GM12878 (cell line): ENCODE data around the gene ARHGEF33. TPM values are rescaled to one million over a fixed set of nuclear protein-coding genes. Genes with fewer than 3 reads are reported as not detected.

Experiments
- ATAC-seq: fragments of 200-7000 bp; cut with Tn5 transposase; 3 replicates; pipeline ENCODE4 v1.9.1; 2020; ENCODE audit warnings: mild to moderate bottlenecking, moderate library complexity
- BruUV-seq: library from RNA; stranded (reverse); fragments of 400-500 nt; replicated peaks from 2 replicates; lab custom pipeline; 2021; lab: Mats Ljungman, UMichigan
- CTCF ChIA-PET: fragments of 300-600 bp; sonication (Branson Sonifier 250); formaldehyde crosslinking; extraction: SDS; loops from one replicate; lab custom pipeline; 2021; ENCODE audit warnings: inconsistent platforms; lab: Yijun Ruan, JAX
- POLR2A ChIA-PET: fragments of 350-600 bp; formaldehyde crosslinking; extraction: SDS; loops from one replicate; lab custom pipeline; 2021; ENCODE audit warnings: inconsistent platforms; lab: Charles Lee
- RAD21 ChIA-PET: fragments of 300-600 bp; sonication (Branson Sonifier 250); formaldehyde crosslinking; loops from one replicate; lab custom pipeline; 2023; ENCODE audit warnings: antibody characterized with exemption; ENCODE audit not compliant: unreplicated experiment; lab: Charles Lee
- SMC1A ChIA-PET: fragments of 300-600 bp; sonication (Branson Sonifier 250); formaldehyde crosslinking; loops from one replicate; lab custom pipeline; 2023; ENCODE audit not compliant: unreplicated experiment, uncharacterized antibody; lab: Charles Lee
- DNase-seq: peaks from one replicate; pipeline ENCODE4 v3.0.0-alpha.2; 2011; ENCODE audit warnings: low read depth, low spot score
- FAIRE-seq: peaks from 3 replicates; lab custom pipeline; 2011; peaks lifted over from hg19 to GRCh38; lab: Jason Lieb, UNC
- H2AFZ ChIP-seq: 2 replicates; pipeline ENCODE4 v1.6.0; 2011; ENCODE audit warnings: low read depth, low read length, control low read depth; ENCODE audit not compliant: control insufficient read depth
- H3K27ac ChIP-seq: 2 replicates; pipeline ENCODE4 v1.5.1; 2011; ENCODE audit warnings: control low read depth; ENCODE audit not compliant: control insufficient read depth, insufficient read depth
- H3K27me3 ChIP-seq, 2 experiments: replicated peaks in 1 of 2; 2 replicates each; pipeline versions ENCODE4 v1.6.0 to v1.6.1; 2011; ENCODE audit warnings: low read length in 1 of 2; ENCODE audit not compliant: control insufficient read depth in 2 of 2, insufficient read depth in 2 of 2
- H3K36me3 ChIP-seq, 2 experiments: 2 replicates each; pipeline ENCODE4 v1.5.1; 2011; ENCODE audit warnings: low read length in 1 of 2; ENCODE audit not compliant: control insufficient read depth in 2 of 2, insufficient read depth in 2 of 2
- H3K4me1 ChIP-seq: 2 replicates; pipeline ENCODE4 v1.6.1; 2011; ENCODE audit warnings: mild to moderate bottlenecking, low read length, moderate library complexity, mixed read lengths; ENCODE audit not compliant: control insufficient read depth, insufficient read depth
- H3K4me2 ChIP-seq: 2 replicates; pipeline ENCODE4 v1.6.0; 2011; ENCODE audit warnings: control low read depth; ENCODE audit not compliant: control insufficient read depth, insufficient read depth
- H3K4me3 ChIP-seq: fragments of 200-600 bp; sonication (generic); 2 replicates; pipeline ENCODE4 v1.5.1; 2016
- H3K79me2 ChIP-seq: 2 replicates; pipeline ENCODE4 v1.6.0; 2011; ENCODE audit warnings: low read length; ENCODE audit not compliant: control insufficient read depth, insufficient read depth
- H3K9ac ChIP-seq: 2 replicates; pipeline ENCODE4 v1.8.0; 2011; ENCODE audit warnings: low read length, control low read depth, mixed read lengths; ENCODE audit not compliant: control insufficient read depth, insufficient read depth
- H3K9me3 ChIP-seq: replicated peaks from 3 replicates; pipeline ENCODE4 v1.5.1; 2011; ENCODE audit warnings: mild to moderate bottlenecking, low read length; ENCODE audit not compliant: control insufficient read depth, insufficient read depth
- H4K20me1 ChIP-seq: 2 replicates; pipeline ENCODE4 v1.6.0; 2011; ENCODE audit not compliant: control insufficient read depth, insufficient read depth
- E2F8 ChIP-seq: fragments of 450-650 bp; IDR thresholded peaks from 2 replicates; pipeline ENCODE4 v1.6.1; 2018; ENCODE audit warnings: mild to moderate bottlenecking, low read depth, moderate library complexity; ENCODE audit not compliant: partially characterized antibody
- NR2C1 ChIP-seq: fragments of 450-650 bp; IDR thresholded peaks from 2 replicates; pipeline ENCODE4 v1.6.1; 2017; ENCODE audit warnings: antibody characterized with exemption, mild to moderate bottlenecking, moderate library complexity
- PAX5 ChIP-seq: IDR thresholded peaks from 2 replicates; pipeline ENCODE4 v1.6.1; 2011; ENCODE audit warnings: low read depth, low read length, borderline replicate concordance
- RAD21 ChIP-seq: IDR thresholded peaks from 2 replicates; pipeline ENCODE4 v1.6.1; 2011; ENCODE audit warnings: mild to moderate bottlenecking, low read depth, low read length, moderate library complexity; ENCODE audit not compliant: insufficient read depth
- RB1 ChIP-seq: fragments of 450-650 bp; formaldehyde crosslinking; IDR thresholded peaks from 2 replicates; pipeline ENCODE4 v1.6.1; 2017; ENCODE audit warnings: mild to moderate bottlenecking, borderline replicate concordance
- SMARCA5 ChIP-seq: fragments of 450-650 bp; IDR thresholded peaks from 2 replicates; pipeline ENCODE4 v1.6.1; 2017; ENCODE audit warnings: mild to moderate bottlenecking
- TAF1 ChIP-seq: IDR thresholded peaks from 2 replicates; pipeline ENCODE4 v1.6.1; 2011; ENCODE audit warnings: mild to moderate bottlenecking, low read depth, low read length, borderline replicate concordance
- ZBTB40 ChIP-seq: fragments of 450-650 bp; IDR thresholded peaks from 2 replicates; pipeline ENCODE4 v1.6.1; 2016; ENCODE audit warnings: mild to moderate bottlenecking, moderate library complexity, borderline replicate concordance
- WGBS: methylation state at CpG from one replicate; pipeline ENCODE4 v1.1.6; 2016; ENCODE audit warnings: low lambda C conversion rate; ENCODE audit not compliant: insufficient replicate concordance, insufficient coverage; ENCODE audit errors: missing lambda C conversion rate; 5-methylcytosine and 5-hydroxymethylcytosine counted together
- in situ Hi-C: fragments of 300-500 bp; cut with MboI; formaldehyde crosslinking; loops from 9 replicates; pipeline ENCODE4 v1.14.3; 2018; ENCODE audit warnings: mixed read lengths
- intact Hi-C: fragments of 100-400 bp; cut with micrococcal nuclease; formaldehyde crosslinking; loops from one replicate; pipeline ENCODE4 v1.14.2; 2022; ENCODE audit not compliant: unreplicated experiment
- polyA plus RNA-seq, 11 experiments: library from polyadenylated mRNA; depleted of rRNA in 4 of 11; unstranded in 6 of 11; stranded (reverse) in 5 of 11; fragments of >200 nt; fragmentation: Nextera tagmentation in 4 of 11; fragmentation: Illumina TruSeq in 1 of 11; extraction: Ambion mirVana in 4 of 11; extraction: Trizol in 1 of 11; gene quantifications; 1 replicate in 1 of 11; 2 replicates in 10 of 11; pipeline versions ENCODE4 v1.2.1 to v1.2.3, GENCODE V29; 2011 to 2016; ENCODE audit warnings: inconsistent platforms in 2 of 11, missing spikeins in 2 of 11, low read depth in 1 of 11
- total RNA-seq, 4 experiments: library from RNA; depleted of rRNA in 3 of 4; stranded (reverse); fragments of >200 nt in 3 of 4; fragmentation: Illumina TruSeq in 1 of 4; extraction: Trizol in 1 of 4; gene quantifications; 2 replicates each; pipeline versions ENCODE4 v1.2.1 to v1.2.3, GENCODE V29; 2013 to 2021

ARHGEF33 gene
- total and polyA plus RNA-seq, 10 of the 15 experiments (the other 5 are each of a cell fraction or from before 2014, with no cell fraction given), result 0.01 to 0.08 (median 0.05) TPM; not detected in 4

- no peak for TF ChIP-seq E2F8
- TF ChIP-seq NR2C1, result no peak
- TF ChIP-seq PAX5, result no peak
- no peak for TF ChIP-seq RAD21
Observed at GRCh38 chr2:38905251-38905650, 15.6 kb downstream of the ARHGEF33 start (continued).

DNA sequence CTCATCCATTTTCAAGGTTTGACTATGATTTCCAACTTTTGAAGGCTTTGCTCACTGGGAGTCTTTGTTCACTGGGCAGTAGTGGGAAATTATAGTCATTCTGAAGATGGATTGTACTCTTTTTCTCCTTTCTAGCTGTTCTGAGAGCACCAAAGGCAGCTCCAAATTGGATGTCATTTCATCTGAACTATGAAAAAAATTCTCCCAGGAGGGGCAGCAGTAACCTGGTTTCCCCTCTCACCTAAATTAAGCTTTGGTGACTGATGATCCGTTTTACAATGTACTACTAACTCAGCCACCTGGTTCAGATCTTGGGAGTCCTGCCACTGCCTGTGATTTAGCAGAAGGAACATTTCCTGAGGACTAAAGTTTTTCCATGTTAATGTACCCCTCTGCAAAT lies 17.6 kb downstream of the ARHGEF33 start:
- POLR2A ChIA-PET, result interaction anchor here (0.6 kb wide), 1 partner anchor 79 kb away, joined by 5 read pairs; no protein-coding TSS in a partner anchor
- RAD21 ChIA-PET, result no interaction called here
- Histone ChIP-seq H3K4me3 (no peak overlapping the region), H2AFZ (no peak overlapping the region), H3K9me3 (no peaks in the 10 kb centered on the region), H3K27me3 (no peaks in the 10 kb centered on the region), H4K20me1 (no peaks in the 10 kb centered on the region), H3K4me2 (no peak overlapping the region), H3K9ac (no peak overlapping the region), H3K27ac (no peak overlapping the region), H3K79me2 (no peaks in the 10 kb centered on the region), H3K4me1 (peaks cover 24% of the 10 kb centered on the region), H3K36me3 (no peaks in the 10 kb centered on the region)
- CTCF ChIA-PET, result no interaction called here
- ATAC-seq, result no peak
- in situ Hi-C loops (no loop called here), intact Hi-C loops (no loop called here)
- TF ChIP-seq ZBTB40, result no peak
- no peak for TF ChIP-seq SMARCA5
- TF ChIP-seq TAF1, result no peak
- no peak for TF ChIP-seq RB1
- no peak for TF ChIP-seq NR2C1
- 16% methylated on average over 1 of the region's 1 CpG for WGBS
- no peak for DNase-seq
- BruUV-seq, result no TSS peak
- FAIRE-seq, result no peak
- SMC1A ChIA-PET, result no interaction called here
